Uterus (tissue), 2 donors: ENCODE results near the gene INHBB.

ENCODE experiments used
- POLR2A ChIP-seq, 2 donors: fragments of 450-650 bp; IDR thresholded peaks; one replicate each; pipeline ENCODE4 v1.6.1; 2016; ENCODE audit warnings: antibody characterized with exemption in 2 of 2, mild to moderate bottlenecking in 1 of 2, moderate library complexity in 1 of 2
- TF ChIP-seq, protein P1 (sequence below), 4 experiments: fragments of 200-600 bp in 2 of 4; fragments of 450-650 bp in 2 of 4; sonication (generic) in 2 of 4; IDR thresholded peaks; one replicate each; pipeline ENCODE4 v1.5.1; 2016 to 2019; ENCODE audit warnings: antibody characterized with exemption in 4 of 4, mild to moderate bottlenecking in 2 of 4, moderate library complexity in 1 of 4

DNA sequence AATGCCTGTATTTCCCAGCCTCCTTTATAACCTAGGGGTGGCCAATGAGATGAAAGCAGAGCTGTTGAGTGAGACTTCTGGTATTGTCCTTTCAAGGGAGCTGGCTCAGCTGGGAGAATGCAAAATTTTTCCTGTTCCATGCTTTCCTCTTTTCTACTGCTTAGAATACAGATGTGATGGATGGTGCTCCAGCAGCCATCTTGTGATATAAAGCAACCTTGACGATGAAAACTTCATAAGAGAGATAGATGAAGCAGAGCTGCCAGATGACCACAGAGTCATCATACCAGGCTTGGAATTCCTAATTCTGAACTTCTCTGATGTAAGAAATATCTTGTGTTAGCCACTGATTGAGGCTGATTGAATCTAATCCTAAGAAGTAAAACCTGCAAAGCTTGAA, 11.9 kb upstream of the INHBB start:
- TF ChIP-seq, protein P1, sequence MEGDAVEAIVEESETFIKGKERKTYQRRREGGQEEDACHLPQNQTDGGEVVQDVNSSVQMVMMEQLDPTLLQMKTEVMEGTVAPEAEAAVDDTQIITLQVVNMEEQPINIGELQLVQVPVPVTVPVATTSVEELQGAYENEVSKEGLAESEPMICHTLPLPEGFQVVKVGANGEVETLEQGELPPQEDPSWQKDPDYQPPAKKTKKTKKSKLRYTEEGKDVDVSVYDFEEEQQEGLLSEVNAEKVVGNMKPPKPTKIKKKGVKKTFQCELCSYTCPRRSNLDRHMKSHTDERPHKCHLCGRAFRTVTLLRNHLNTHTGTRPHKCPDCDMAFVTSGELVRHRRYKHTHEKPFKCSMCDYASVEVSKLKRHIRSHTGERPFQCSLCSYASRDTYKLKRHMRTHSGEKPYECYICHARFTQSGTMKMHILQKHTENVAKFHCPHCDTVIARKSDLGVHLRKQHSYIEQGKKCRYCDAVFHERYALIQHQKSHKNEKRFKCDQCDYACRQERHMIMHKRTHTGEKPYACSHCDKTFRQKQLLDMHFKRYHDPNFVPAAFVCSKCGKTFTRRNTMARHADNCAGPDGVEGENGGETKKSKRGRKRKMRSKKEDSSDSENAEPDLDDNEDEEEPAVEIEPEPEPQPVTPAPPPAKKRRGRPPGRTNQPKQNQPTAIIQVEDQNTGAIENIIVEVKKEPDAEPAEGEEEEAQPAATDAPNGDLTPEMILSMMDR (IDR thresholded peaks at IDR 0.05): no peak
- no peak for TF ChIP-seq POLR2A (IDR thresholded peaks at IDR 0.05)
